Activated T-helper 1 cell treated with anti-CD3 and anti-CD28 coated beads, Interleukin-12 subunit alpha, Interleukin-12 subunit beta, Interleukin-2, Interleukin-4 antibody, amounts not matched to agents 30 ng/mL and 10 ng/mL and 1 ng/mL, durations not matched to agents 14 hours and 24 hours and 36 hours (primary cell): ENCODE measurements around the gene PGA5. TPM values are rescaled to one million over a fixed set of nuclear protein-coding genes. Genes with fewer than 3 reads are reported as not detected.
"Not testable (repeated sequence)": the region's sequence is repeated elsewhere in the genome, so short reads cannot be mapped to it uniquely, and the experiment has no call there.

Experiments
- DNase-seq: peaks from one replicate; pipeline ENCODE4 v3.0.0; 2021; ENCODE audit warnings: low spot score
- H3K27ac Mint-ChIP-seq: one replicate; pipeline ENCODE4 v1.8.0; 2021; ENCODE audit warnings: mild to moderate bottlenecking, mixed read lengths
- H3K27me3 Mint-ChIP-seq: one replicate; pipeline ENCODE4 v1.8.0; 2022; ENCODE audit warnings: mild to moderate bottlenecking, moderate library complexity, mixed read lengths; ENCODE audit not compliant: insufficient read depth
- H3K36me3 Mint-ChIP-seq: one replicate; pipeline ENCODE4 v1.8.0; 2021; ENCODE audit warnings: low read depth, mixed read lengths
- H3K4me1 Mint-ChIP-seq: one replicate; pipeline ENCODE4 v1.8.0; 2021; ENCODE audit warnings: low read depth, mixed read lengths
- H3K4me3 Mint-ChIP-seq: one replicate; pipeline ENCODE4 v1.8.0; 2021; ENCODE audit warnings: mild to moderate bottlenecking, moderate library complexity, mixed read lengths
- H3K9me3 Mint-ChIP-seq: one replicate; pipeline ENCODE4 v1.8.0; 2021; ENCODE audit warnings: mixed read lengths
- intact Hi-C: fragments of 100-400 bp; cut with micrococcal nuclease; formaldehyde crosslinking; loops from one replicate; pipeline ENCODE4 v1.15.1; 2024
- total RNA-seq: library from RNA; stranded (reverse); gene quantifications from 2 replicates; pipeline ENCODE4 v1.2.3, GENCODE V29; 2022

PGA5 gene
- total RNA-seq, 1 donor from 2014 or later: not detected

DNA sequence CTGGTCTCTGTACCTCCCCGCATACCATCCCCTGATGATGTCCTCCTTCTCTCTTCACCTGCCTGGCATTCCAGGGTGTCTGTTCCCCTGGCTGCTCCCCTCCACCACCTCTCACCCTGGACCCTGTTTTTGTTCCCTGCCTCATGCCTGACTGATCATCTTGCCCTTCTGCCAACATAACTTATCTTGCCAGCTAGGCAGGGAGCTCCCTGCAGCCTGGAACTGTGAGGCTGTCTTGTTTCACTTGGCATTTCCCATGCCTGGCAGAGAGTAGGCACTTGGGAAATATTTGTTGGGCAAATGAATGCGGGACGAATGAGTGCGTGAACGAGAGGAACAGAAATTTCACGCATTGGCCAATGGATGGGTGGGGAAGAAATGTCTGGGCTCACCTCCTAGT lies 30.3 kb upstream of the PGA5 start:
- H3K27me3 Mint-ChIP-seq, intact Hi-C loops, H3K4me3 Mint-ChIP-seq, DNase-seq, H3K27ac Mint-ChIP-seq, H3K36me3 Mint-ChIP-seq, H3K4me1 Mint-ChIP-seq, H3K9me3 Mint-ChIP-seq: not testable (repeated sequence)

DNA sequence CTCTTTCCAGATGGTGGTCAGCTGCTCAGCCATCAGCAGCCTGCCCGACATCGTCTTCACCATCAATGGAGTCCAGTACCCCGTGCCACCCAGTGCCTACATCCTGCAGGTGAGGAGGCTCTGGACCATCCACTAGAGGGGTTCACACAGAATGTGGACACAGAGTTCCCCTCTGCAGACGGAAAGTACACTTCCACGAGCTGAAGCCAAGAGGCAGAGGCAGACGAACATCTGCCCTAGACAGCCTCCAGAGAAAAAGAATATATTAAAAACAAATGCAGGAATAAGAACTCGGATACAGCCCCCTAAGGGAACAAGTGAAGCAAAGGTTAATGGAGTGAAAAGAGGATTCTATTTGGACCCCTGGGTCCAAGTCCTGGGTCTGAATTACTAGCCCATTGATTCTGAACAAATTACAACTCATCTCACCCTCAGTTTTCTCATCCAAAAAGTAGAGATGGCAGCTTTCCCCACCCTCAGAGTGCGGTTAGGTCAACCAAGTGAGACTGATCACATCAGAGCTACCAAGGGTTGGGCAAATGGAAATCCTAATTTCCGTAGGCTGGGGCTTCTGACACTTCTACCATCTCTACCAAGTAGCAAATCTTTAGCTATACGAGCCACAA lies 29.5 kb upstream of the PGA5 start:
- H3K9me3 Mint-ChIP-seq, H3K36me3 Mint-ChIP-seq, H3K27me3 Mint-ChIP-seq, H3K27ac Mint-ChIP-seq, H3K4me3 Mint-ChIP-seq, intact Hi-C loops, H3K4me1 Mint-ChIP-seq, DNase-seq: not testable (repeated sequence)

DNA sequence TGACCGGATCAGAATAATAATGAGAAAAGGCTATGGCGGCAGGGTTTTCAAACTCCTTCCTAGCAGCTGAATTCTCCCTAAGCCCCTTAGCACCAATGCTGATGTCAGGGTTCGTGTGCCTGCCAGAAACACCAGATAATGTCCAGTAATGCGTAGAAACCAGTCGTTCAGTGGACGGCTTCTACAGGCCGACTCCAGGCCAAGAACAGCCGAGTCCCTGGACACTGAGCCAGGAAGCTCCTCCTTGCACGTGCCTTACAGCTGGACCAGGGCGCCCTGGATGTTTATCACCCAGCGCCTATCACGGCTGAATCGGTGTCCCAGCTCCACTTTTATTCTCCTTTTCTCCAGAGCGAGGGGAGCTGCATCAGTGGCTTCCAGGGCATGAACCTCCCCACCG lies 28.8 kb upstream of the PGA5 start:
- not testable (repeated sequence) for H3K9me3 Mint-ChIP-seq, H3K4me3 Mint-ChIP-seq, H3K36me3 Mint-ChIP-seq

DNA sequence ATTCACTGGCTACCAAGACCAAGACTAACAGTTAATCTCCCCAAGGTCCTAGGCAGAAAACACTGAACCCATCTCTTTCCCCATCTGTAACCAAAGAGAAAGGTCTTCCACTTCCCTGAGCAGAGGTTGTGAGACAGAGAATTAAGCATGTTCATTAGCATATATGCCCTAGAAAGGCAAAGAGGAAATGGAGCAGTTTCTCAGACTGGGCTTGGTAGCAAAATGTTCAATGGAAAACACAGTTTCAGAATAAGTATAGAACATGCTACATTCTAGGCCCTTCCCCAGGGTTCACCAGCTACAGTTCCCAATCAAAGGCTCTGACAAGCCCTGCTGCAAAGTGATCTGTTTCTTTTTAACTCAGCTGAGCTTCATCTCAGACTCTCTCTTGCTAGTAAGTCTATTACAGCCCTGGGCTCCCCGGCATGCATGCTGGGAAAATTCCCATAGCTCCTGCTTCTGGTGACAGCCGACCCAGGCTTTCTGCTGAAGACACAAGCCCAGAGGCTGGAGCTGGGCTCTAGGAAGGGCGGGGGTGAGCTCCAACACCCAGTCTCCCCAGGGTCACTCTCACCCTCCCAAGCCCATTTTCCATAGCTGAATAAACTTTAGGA lies 27.2 kb upstream of the PGA5 start:
- intact Hi-C loops, H3K27me3 Mint-ChIP-seq, H3K4me1 Mint-ChIP-seq, H3K36me3 Mint-ChIP-seq, H3K4me3 Mint-ChIP-seq, DNase-seq, H3K9me3 Mint-ChIP-seq, H3K27ac Mint-ChIP-seq: not testable (repeated sequence)

More for the DNA sequence above, 28.8 kb upstream of the PGA5 start:
- DNase-seq, H3K27me3 Mint-ChIP-seq, H3K4me1 Mint-ChIP-seq, intact Hi-C loops, H3K27ac Mint-ChIP-seq: not testable (repeated sequence)

DNA sequence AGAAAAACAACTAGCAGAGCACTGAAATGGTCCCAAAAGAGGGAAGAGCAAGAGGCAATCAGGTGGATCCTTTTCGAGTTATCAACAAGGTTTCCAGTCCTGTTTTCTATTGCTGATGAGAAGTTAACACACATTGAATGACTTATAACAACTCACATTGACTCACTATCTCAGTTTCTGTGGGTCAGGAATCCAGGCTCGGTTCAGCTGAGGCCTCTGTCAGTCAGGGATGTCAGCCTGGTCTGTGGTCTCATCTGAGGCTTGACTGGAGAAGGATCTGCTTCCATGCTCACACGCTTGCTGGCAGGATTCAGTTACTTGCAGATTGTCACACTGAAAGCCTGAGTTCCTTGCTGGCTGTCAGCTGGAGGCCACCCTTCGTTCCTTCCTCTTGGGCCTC lies 22.7 kb upstream of the PGA5 start:
- H3K27ac Mint-ChIP-seq, DNase-seq, H3K4me1 Mint-ChIP-seq, H3K9me3 Mint-ChIP-seq, H3K4me3 Mint-ChIP-seq, H3K36me3 Mint-ChIP-seq, intact Hi-C loops, H3K27me3 Mint-ChIP-seq: not testable (repeated sequence)

DNA sequence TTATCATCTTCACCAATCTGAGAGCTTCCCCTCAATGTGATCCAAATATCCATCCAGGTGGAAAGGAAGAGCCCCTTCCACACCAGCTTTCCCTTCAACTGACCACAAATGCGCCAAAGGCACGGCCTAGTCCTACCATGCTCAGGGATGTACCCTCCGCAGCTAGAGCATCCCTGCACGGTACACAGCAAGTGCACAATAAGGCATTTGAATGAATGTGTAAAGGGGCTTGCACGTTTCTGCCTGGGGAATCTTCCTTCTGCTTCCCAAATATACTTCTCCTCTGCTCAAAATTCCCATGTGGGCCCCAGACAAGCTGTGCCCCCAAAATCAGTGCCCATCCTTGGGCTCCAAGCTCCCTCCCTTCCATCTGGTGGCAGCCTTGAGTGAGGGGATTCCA lies 22.0 kb upstream of the PGA5 start:
- H3K27me3 Mint-ChIP-seq, H3K9me3 Mint-ChIP-seq, H3K36me3 Mint-ChIP-seq, H3K4me3 Mint-ChIP-seq, H3K27ac Mint-ChIP-seq, intact Hi-C loops, DNase-seq, H3K4me1 Mint-ChIP-seq: not testable (repeated sequence)

DNA sequence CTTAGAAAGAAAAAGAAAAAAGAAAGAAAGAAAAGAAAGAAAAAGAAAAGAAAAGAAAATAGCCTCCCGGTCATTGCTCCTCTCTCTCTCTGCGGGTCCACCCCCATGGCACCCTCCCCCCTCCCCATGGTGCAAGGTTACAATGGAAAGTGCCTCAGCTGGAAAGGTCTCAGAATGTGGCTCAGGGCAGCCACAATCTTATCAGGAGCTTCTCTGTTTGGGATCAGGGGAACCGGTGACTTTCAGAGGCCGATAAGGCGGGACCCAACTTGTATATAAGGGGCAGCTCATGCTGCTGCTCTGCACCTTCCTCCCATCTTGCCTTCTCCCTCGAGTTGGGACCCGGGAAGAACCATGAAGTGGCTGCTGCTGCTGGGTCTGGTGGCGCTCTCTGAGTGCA lies 18.9 kb upstream of the PGA5 start, which contains the start of gene PGA4:
TSS of gene PGA4 (plus strand) at position 301 of the 400 bp plus-strand sequence. CDS start at position 355, 54 bp downstream.
- H3K4me1 Mint-ChIP-seq, H3K4me3 Mint-ChIP-seq, H3K27ac Mint-ChIP-seq, intact Hi-C loops, H3K27me3 Mint-ChIP-seq, DNase-seq, H3K9me3 Mint-ChIP-seq, H3K36me3 Mint-ChIP-seq: not testable (repeated sequence)

DNA sequence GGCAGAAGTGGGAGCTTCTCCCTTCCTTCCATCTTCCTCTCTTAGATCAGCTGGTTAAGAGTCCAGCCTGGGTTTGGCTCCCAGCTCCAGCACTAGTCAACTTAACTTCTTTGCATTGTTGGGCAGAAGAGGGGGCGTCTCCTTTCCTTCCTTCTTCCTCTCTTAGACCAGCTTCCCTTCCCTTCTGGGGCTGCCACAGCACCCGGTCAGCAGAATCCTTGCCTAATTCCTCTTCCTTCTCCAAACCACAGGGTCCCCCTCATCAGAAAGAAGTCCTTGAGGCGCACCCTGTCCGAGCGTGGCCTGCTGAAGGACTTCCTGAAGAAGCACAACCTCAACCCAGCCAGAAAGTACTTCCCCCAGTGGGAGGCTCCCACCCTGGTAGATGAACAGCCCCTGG lies 18.3 kb upstream of the PGA5 start:
- DNase-seq, H3K4me1 Mint-ChIP-seq, H3K9me3 Mint-ChIP-seq, intact Hi-C loops, H3K36me3 Mint-ChIP-seq, H3K4me3 Mint-ChIP-seq, H3K27ac Mint-ChIP-seq, H3K27me3 Mint-ChIP-seq: not testable (repeated sequence)

DNA sequence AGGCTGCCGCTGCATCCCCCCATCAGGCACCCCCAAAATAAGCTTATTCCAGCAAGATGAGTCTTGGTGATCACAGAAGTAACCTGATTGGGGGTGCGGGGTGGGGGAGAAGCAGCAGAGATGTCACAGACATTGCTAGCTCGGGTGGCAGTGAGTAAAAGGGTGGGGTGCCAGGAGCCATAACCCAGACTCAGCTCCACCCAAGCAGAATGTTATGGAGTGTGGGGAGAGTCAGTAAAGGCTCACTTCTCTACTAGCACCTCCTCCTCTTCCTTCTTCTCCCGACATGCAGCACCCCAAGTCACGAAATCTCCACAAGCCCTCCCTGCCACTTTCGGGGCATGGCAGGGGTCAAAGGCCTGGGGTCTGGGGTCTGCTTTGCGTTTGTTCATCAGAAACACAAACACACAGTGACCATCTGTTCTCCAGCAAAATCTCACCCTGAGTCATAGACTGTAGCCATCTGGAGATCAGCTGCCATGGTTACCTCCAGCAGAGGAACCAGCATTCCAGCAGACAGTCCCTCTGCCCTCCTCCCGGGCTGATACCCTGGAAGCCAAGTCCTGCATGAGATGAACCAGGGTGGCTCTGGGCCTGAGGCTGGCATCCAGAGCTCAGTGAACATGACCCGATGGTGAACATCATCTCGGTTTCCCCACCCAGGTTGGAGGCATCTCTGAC lies 14.4 kb upstream of the PGA5 start:
- H3K4me1 Mint-ChIP-seq, H3K36me3 Mint-ChIP-seq, H3K4me3 Mint-ChIP-seq, H3K9me3 Mint-ChIP-seq, H3K27ac Mint-ChIP-seq, DNase-seq, intact Hi-C loops, H3K27me3 Mint-ChIP-seq: not testable (repeated sequence)

DNA sequence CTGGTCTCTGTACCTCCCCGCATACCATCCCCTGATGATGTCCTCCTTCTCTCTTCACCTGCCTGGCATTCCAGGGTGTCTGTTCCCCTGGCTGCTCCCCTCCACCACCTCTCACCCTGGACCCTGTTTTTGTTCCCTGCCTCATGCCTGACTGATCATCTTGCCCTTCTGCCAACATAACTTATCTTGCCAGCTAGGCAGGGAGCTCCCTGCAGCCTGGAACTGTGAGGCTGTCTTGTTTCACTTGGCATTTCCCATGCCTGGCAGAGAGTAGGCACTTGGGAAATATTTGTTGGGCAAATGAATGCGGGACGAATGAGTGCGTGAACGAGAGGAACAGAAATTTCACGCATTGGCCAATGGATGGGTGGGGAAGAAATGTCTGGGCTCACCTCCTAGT lies 11.5 kb upstream of the PGA5 start:
- H3K4me3 Mint-ChIP-seq, intact Hi-C loops, H3K4me1 Mint-ChIP-seq, H3K27me3 Mint-ChIP-seq, DNase-seq, H3K9me3 Mint-ChIP-seq, H3K36me3 Mint-ChIP-seq, H3K27ac Mint-ChIP-seq: not testable (repeated sequence)

DNA sequence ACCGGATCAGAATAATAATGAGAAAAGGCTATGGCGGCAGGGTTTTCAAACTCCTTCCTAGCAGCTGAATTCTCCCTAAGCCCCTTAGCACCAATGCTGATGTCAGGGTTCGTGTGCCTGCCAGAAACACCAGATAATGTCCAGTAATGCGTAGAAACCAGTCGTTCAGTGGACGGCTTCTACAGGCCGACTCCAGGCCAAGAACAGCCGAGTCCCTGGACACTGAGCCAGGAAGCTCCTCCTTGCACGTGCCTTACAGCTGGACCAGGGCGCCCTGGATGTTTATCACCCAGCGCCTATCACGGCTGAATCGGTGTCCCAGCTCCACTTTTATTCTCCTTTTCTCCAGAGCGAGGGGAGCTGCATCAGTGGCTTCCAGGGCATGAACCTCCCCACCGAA lies 9.9 kb upstream of the PGA5 start:
- H3K4me3 Mint-ChIP-seq, H3K4me1 Mint-ChIP-seq, H3K27ac Mint-ChIP-seq, H3K9me3 Mint-ChIP-seq, H3K27me3 Mint-ChIP-seq, H3K36me3 Mint-ChIP-seq, DNase-seq, intact Hi-C loops: not testable (repeated sequence)

DNA sequence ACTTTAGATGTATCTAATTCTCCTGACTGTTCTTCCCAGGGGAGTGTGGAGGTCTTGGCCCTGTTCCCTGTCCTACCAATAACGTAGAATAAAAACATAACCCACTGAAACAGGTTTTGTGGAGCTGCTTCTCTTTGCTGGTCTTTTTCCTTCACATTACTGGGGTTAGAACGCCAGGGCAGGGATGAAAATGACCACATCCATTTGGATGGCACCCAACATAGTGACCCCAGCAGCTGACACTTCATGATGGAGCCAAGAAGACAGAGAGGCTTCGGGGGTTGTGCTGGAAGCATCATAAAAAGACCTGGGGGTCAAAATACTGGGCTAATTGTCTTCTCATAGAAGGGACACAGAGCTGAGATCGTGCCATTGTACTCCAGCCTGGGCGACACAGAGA lies 9.4 kb upstream of the PGA5 start:
- H3K27me3 Mint-ChIP-seq, DNase-seq, intact Hi-C loops, H3K27ac Mint-ChIP-seq, H3K4me3 Mint-ChIP-seq, H3K9me3 Mint-ChIP-seq, H3K36me3 Mint-ChIP-seq, H3K4me1 Mint-ChIP-seq: not testable (repeated sequence)

DNA sequence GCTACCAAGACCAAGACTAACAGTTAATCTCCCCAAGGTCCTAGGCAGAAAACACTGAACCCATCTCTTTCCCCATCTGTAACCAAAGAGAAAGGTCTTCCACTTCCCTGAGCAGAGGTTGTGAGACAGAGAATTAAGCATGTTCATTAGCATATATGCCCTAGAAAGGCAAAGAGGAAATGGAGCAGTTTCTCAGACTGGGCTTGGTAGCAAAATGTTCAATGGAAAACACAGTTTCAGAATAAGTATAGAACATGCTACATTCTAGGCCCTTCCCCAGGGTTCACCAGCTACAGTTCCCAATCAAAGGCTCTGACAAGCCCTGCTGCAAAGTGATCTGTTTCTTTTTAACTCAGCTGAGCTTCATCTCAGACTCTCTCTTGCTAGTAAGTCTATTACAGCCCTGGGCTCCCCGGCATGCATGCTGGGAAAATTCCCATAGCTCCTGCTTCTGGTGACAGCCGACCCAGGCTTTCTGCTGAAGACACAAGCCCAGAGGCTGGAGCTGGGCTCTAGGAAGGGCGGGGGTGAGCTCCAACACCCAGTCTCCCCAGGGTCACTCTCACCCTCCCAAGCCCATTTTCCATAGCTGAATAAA lies 8.3 kb upstream of the PGA5 start:
- DNase-seq, H3K9me3 Mint-ChIP-seq, H3K27ac Mint-ChIP-seq: not testable (repeated sequence)

More for the DNA sequence above, 8.3 kb upstream of the PGA5 start:
- H3K36me3 Mint-ChIP-seq, intact Hi-C loops, H3K27me3 Mint-ChIP-seq, H3K4me1 Mint-ChIP-seq, H3K4me3 Mint-ChIP-seq: not testable (repeated sequence)
